Renal cortical epithelial cell (primary cell): Measurements from ENCODE around the gene C2CD4C. TPM values are rescaled to one million over a fixed set of nuclear protein-coding genes. Genes with fewer than 3 reads are reported as not detected.
"Not testable (repeated sequence)": the region's sequence is repeated elsewhere in the genome, so short reads cannot be mapped to it uniquely, and the experiment has no call there.

Source experiments
- DNase-seq: peaks from one replicate; pipeline ENCODE4 v3.0.0-alpha.2; 2011; ENCODE audit warnings: low read depth
- total RNA-seq: library from RNA; depleted of rRNA; stranded (reverse); fragments of >200 nt; gene quantifications from 2 replicates; pipeline ENCODE4 v1.2.3, GENCODE V29; 2014

The C2CD4C gene
- total RNA-seq, 1 donor from 2014 or later: 0.20 TPM

GRCh38 chr19:367963-368629 lies 40.9 kb downstream of the C2CD4C start:
- no peak for DNase-seq

DNA sequence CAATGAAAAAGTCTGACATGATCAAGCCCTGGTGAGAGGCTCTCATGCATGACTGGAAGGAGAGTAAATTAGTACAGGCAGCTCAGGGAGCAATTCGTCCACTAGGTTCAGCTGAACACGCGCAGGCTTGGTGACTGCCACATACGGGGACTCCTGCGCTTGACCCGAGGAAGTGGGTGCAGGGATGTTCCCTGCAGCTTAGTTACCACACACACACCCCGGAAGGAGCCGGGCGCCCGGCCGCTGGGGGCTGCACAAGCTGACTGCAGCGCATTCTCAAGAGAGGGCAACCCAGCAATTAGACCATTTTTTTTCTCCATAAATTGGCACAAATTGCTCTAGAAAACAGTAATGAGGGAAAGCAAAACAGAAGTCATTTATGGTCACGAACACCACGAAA lies 41.4 kb downstream of the C2CD4C start:
- no peak for DNase-seq

- DNase-seq: no peak
Measured at GRCh38 chr19:366951-367350, 42.0 kb downstream of the C2CD4C start.

GRCh38 chr19:366205-366783 lies 42.7 kb downstream of the C2CD4C start:
- DNase-seq: no peak

DNA sequence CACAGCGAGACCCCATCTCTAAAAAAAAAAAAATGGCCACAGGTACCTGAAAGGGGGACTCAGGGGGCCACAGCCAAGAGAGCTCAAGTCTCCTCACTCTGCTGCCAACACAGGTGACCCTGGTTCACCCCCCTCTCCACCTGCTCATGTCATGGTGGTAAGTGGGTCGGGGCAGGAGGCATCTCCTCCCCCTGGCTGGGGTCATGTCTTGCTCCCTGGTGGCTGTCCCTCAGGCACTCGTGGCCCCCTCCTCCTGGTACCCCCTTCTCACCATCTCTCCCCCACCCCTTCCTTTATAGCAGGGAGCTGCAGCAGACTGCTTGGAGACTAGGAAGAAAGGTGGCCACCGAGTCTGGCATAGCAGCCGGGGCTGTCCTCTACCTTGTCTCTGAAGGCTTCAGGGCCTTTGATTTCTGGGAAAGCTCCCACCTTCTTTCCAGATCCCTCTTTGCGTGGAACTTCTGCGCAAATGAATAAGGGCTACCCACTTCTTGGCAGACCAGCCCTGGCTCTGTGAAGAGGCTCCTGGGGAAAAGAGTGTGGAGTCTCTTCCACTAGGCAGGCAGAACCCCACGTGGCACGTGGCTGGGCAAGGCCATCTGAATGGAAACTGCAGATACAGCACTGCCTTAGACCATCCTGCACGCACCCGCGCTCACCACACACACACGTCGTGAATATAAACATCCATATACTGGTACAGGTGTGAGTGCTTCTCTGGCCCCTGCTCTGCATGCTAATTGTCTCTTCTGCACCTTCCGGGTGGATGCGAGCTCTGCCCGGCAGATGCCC lies 44.3 kb downstream of the C2CD4C start:
- no peak for DNase-seq

DNA sequence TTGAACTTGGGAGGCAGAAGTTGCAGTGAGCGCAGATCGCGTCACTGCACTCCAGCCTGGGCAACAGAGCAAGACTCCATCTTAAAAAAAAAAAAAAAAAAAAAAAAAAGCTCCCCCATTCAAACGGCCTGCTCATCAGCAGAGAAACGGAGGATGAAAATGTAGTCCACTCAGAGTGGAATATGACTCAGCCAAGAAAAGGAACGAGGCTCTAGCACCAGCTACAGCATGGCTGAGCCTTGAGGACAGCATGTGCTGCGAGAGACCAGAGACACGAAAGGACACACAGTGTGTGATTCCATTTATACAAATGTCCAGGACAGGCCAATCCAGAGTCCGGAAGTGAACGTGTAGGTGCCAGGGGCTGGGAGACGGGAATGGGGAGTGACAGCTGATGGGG lies 46.3 kb downstream of the C2CD4C start:
- DNase-seq: no peak

- DNase-seq: no peak
Measured at GRCh38 chr19:362154-362553, 46.8 kb downstream of the C2CD4C start.

DNA sequence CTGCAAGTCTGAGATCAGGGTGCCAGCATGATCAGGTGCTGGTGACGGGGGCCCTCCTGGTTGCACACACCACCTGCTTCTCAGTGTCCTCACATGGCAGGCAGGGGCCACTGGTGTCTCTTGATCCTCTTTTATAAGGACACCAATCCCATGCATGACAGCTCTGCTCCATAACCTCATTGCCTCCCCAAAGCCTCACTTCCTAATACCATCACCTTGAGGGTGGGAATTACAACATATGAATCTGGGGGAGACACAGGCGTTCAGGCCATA lies 49.4 kb downstream of the C2CD4C start:
- DNase-seq: no peak

GRCh38 chr19:355536-355935 lies 53.4 kb downstream of the C2CD4C start:
- DNase-seq: not testable (repeated sequence)

Other genes with a start within 250 kb of the C2CD4C start
- gene PLPP2, start 117.7 kb downstream of the C2CD4C start, total RNA-seq: 15.4 and 70.8 TPM in 2 replicates
- gene MIER2, start 64.4 kb downstream of the C2CD4C start, total RNA-seq: 14.4 and 18.1 TPM in 2 replicates
- 1.0 and 5.1 TPM in 2 replicates for gene SHC2, start 51.9 kb upstream of the C2CD4C start, total RNA-seq
- gene MADCAM1, start 87.3 kb upstream of the C2CD4C start, total RNA-seq: 0.05 TPM in 1 of 2 replicates, not detected in the other
- 30.3 and 75.5 TPM in 2 replicates for gene TPGS1, start 98.3 kb upstream of the C2CD4C start, total RNA-seq
- gene CDC34, start 122.6 kb upstream of the C2CD4C start, total RNA-seq: 50.3 and 94.5 TPM in 2 replicates
- gene GZMM, start 134.9 kb upstream of the C2CD4C start, total RNA-seq: not detected in 2 replicates
- 410 and 555 TPM in 2 replicates for gene BSG, start 163.4 kb upstream of the C2CD4C start, total RNA-seq
- 0.55 TPM in 1 of 2 replicates, not detected in the other for gene HCN2, start 180.7 kb upstream of the C2CD4C start, total RNA-seq
- gene POLRMT, start 224.4 kb upstream of the C2CD4C start, total RNA-seq: 22.6 and 46.3 TPM in 2 replicates
- gene FGF22, start 230.7 kb upstream of the C2CD4C start, total RNA-seq: 0.10 TPM in 1 of 2 replicates, not detected in the other